HG02623 (cell line): ENCODE data around the gene PTH1R.

ENCODE experiments used
- ATAC-seq: cut with Tn5 transposase; IDR thresholded peaks from one replicate; pipeline ENCODE4 v1.9.1; 2021; ENCODE audit warnings: moderate library complexity; ENCODE audit not compliant: unreplicated experiment

The PTH1R gene

DNA sequence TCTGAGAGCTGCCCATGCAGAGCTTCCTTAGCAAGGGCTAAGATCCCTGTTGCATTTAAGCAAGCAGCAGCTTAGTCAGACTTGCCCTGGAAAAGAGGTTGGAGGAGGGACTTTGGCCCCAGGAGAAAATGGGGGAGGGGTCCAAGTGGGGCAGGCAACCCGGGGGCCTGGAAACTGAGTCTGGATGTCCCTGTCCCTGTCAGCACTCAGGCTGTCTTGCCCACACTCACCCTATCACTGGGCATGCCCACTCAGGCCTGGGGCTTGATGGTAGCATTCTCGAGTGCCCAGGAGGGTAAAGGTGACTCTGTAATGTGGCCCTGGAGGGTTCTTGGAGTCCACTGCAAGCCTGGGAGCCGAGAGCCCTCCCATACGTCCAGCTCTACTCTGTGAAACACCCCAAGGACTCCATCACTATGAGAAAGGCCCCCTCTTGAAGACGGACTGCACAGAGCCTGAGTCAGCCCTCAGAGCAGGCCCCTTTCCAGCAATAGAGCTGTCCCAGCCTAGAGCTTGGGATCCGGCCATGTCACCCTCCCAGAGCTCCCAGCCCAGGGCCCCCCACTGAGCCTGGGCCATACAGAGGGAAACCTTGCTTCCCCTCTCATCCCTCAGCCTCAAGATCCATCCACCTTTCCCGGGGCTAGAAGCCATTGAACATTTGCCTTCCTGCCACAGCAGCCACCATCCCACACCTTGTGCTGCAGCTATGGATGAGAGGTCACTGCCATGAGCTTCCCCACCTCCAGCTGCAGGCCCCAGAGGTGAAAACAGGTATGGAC, 27.6 kb upstream of the PTH1R start:
- no peak for ATAC-seq

DNA sequence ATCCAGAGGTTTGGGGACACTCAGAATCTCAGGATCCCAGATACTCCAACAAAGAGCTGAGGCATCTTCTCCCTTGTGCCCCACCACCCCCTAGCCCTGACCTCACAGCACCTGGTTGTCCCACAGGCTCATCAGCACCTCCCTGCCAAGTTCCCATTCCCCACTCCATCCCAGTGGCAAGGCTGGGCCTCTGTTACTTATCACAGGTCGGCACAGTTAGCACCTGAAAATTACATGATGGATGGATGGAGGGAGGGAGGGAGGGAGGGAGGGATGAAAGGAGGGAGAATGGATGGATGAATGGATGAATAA, 27.1 kb upstream of the PTH1R start:
- no peak for ATAC-seq

DNA sequence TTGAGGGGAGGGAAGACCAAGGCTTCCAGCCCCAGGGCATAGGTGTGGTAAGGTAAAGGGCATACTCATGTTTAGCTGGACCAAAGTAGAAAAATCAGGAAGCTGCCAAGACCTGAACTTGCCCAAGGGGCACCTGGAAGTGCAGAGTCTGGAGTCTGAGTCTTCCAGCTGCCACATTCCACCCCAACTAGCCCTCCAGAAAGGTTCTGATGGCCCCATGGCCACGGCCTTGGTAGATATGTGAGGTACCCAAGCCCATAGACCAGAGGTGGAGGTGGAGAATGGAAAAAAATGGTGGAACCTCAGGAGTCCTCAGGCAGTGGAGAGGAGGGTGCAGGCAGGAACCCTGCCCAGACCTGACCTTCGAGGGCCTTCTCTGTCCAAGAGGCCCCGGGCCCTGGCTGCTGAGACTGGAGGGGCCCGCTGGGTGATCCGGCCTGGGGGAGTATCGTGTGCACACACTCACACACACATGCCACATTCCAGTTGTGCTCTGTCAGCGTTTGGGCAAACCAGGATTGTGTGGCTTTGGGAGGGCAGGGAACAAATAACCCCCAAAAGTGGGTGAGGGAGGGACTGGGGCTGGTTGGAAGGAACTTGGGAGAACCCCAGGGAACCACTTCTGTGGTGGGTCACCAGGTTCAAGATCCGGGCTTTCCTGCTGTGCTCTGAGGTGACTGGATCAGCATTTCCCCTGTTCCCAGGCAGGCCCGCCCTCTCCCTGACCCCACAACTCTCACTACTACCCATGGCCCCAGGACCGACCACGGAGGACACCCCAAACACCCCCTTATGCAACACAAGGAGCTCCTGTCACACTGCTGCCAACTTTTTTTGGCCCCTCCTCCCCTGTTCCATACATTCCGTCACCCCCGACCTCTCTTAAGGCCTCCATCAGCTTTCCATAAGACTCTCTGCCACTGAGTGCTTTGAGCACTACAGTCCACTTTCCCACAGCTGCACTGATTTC, 25.9 kb upstream of the PTH1R start:
- ATAC-seq: no peak

DNA sequence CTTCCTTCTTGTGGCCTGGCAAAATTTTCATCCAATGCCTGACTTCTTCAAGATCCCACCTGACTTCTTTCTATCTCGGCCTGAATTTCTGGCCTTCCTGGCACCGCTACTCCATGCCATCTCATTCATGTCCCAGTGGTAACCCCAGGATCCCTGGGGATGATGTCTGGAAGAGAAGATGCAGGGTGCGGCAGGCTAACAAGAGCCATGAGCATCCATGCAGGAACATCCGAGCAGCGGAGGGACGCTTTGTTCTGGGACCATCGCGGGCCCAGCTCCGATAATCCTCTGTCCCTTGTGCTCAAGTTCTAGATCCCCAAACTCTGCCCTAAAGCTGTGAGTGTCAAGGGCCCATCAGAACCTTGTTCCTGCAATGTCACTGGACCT, 25.2 kb upstream of the PTH1R start:
- no peak for ATAC-seq

DNA sequence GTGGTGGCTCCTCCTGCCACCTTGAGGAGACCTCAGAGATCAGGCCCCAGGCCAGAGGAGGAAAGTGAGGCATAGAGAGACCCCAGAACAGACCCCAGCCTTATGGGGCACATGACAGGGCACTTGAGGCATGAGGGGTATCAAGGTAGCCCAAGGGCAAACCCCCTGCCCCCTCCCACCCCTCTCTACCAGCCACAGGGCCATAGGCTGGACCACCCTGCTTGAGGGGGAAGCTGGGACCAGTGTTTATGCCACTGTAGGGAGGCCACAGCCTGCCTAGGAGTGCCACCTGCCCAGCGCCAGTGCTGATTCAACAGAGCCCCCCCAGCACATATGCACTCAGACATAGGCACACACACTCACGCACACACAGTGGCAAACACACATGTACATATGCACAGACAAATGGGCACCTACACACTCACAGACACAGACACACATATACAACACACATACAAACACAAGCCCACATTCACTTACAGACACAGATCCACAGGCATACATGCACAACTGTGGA, 24.6 kb upstream of the PTH1R start:
- ATAC-seq: no peak

DNA sequence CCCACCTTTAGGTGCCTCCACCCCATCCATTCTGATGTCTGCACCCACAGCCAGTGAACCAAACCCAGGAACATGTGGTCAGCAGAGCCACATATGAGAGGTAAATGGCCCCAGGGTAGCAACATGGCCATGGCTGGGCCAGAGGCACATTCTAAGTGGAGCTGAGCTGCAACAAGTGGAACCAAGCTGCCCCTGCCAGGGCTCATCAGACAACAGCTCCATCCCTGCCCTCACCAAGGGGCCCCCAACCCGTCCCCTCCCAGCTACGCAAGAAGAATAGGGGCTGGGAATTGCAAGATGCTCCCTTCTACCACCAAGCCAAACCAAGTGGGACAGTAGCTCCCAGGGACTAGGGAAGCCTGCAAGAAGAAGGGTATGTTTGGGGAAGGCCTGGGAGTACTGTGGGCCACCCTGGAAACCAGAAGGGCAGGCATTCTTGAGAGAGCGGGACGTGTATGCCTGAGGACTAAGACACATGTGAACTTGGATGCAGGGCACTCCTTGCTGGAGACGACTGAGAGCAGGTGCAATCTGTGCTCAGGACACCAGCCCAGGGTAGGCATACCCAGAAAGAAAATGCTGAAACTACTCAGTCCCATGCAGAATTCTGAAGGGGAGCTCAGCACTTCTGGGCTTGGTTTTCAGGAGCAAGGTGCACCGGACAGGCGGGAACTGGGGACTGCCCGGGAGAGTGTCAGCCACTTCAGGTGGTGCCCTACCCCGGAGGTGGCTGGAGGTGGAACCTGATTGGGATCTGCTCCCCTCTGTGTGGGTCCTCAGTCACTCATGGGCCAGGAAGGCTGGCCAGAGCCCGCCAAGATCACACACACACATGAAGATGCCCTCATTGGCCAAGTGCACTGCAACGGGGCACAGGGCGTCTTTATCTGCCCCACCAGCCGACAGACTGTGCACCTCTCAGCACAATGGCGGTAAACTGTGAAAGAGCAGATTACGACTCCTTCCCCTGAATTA, 23.8 kb upstream of the PTH1R start:
- no peak for ATAC-seq

DNA sequence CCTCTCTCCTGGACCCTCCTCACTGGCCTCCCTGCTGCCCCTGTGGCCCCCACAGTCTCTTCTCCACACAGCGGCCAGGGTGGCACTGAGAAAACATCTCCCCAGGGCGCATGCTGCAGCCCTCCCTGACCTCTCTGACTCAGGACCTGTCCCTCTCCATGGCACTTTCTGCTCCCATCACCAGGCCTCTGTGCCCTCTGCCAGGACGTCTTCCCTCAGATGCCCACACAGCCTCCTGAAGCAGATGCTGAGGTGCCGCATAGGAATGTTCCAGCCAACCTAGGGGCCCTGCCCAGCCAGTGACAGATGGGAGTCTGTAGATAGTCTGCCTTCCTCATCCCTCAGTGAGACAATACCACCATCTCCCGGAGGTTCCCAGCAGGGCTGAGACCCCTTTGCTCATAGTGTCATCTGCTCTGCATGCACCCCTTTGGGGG, 22.9 kb upstream of the PTH1R start:
- no peak for ATAC-seq

DNA sequence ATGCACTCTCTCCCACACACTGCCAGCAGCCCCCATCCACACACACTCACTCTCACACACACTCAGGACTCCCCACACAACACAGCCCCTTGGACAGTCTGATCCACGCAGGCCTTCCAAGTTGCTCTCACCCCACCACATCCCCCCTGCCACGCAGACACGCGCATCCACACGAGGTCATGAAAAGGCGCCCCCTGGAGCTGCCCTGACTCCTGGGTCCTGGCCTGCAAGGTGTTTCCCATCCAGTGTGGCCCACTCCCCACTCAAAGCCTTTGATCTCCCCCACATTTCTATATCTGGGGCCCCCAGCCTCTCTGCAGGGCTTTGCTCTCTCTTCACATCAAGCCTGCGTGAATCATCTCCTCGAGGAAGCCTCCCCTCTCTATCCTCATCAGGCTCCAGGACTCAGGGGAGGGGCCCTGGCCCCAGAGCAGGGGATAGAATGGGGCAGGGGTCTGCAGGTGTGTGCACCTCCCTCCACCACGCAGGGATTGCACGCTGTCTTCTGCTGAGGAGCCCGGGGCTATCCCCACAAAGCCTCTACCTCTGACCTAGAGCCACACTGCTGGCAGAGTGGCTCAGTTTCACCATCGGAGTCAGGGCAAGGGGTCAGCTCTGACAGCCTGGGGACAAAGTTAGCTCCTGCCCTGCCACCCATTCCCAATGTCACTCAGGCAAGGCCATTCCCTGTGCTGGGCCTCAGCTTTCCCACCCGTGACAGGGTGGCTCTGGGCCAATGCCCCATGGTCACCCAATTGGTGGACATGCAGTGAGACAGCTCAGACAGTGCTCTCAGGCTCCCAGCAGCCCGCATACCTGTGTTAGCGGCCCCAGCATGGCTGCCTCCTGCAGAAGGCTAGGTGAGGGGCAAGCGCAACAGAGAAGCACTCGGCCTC, 20.7 kb upstream of the PTH1R start:
- no peak for ATAC-seq

DNA sequence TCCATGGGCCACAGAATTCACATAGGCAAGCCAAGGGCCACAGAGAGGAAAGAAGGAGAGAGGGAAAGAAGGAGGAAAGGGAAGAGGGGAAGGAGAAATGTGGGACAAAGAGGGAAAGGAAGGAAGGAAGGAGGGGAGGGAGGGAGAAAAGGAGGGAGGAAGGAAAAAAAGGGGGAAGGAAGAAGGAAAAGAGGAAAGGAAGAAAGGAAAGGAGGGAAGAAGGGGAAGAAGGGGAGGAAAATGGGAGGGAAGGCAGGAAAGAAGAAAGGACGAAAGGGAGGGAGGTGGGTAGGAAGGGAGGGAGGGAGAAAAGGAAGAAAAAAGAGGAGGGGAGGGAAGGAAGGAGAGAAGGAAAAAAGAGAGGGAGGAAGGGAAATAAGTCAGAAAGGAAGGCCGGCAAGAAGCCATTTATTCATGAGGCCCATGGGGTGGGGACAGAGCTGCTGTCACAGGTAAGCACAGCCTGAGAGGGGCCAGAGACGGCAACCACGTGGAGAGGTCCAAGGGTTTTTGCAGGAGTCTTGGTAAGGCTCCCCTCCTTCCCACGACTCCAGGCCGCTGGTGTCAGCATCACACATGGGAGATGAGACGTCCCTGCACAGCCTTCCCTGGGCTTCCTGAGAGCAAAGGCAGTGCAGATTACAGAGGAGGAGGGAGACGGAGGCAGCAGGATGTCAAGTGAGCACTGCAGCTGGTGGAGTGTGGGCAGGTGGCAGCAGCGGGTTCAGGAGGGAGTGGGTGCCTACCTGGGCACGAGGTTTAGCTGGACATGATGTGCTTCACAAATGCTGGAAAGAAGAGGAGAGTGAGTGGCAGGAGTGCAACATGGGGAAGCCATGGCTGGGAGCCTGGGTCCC, 19.8 kb upstream of the PTH1R start:
- no peak for ATAC-seq

DNA sequence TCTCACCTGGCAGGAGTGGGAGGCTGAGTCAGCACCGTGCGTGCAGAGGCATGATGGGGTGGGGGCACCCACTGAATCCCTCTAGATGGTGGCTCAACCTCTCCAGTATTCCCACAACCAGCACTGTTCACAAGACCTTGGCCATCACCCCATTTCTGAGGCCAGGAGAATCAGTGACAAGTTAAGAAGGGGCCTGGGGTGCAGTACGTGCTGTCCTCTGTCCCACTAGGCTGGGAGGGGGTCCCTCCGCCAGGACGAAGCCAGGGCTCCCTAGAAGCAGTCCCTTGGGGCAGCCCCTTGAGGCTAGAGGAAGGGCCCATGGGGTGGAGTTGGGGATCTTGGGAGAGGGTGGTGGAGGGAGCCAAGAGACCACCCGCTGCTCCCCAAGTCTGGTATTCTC, 19.1 kb upstream of the PTH1R start:
- no peak for ATAC-seq

DNA sequence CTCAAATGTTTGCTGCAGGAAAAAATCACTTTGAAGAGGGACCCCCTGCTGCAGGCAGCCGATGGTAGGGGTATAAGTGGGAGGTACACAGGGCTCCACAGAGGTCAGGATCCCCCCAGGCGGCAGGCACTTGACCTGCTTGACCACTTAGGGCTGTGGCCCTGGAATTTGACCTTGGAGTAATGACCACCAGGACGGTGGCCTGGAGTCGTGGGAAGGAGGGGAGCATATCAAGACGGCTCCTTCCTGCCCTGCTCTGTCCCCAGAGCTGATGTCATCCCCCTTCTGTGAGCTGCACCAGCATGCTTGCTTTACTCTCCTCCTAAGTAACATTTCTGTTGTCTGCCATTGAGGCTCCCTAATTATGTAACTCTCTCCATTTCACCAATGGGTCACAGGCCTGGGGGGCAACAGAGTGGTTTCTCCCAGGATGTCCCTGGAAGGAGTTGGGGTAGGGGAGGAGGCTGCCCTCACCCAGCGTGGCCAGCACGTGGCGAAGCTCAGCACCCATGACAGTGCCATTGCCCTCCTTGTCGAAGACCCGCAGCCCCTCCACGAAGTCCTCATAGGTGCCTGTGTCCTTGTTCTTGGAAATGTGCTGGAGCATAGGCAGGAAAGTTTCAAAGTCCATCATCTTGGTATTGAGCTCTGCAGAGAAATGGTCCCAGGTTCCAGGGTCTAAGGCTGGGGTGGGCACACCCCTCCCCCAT, 18.4 kb upstream of the PTH1R start:
- no peak for ATAC-seq

DNA sequence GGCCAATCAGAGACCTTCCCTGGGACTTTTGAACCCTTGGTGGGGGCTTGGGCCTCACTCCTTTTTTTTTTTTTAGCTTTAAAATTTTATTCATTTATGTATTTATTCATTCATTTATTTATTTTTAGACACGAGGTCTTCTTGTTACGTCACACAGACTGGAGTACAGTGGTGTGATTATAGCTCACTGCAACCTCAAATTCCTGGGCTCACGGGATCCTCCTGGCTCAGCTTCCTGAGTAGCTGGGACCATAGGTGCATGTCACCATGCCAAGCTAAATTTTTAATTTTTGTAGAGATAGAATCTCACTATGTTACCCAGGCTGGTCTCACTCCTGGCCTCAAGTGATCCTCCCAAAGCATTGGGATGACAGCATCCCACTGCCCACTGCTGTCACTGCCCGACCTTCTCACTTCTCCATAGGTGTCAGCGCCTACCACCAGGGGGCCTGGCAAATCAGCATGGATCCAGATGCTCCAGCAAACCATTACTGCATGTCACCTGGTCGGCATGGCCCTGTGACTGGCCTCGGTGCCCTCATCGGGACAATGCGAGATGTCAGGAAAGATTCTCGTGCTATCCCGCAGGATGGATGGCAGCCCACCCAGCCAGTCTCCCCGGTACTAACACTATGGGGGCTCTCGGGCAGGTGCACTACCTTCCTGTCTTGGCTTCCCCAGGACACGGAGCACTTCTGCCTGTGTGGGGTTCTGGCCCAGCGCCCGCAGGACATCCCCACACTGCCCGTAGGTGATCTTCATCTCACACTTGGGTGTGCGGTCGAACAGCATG, 17.3 kb upstream of the PTH1R start:
- ATAC-seq: no peak

DNA sequence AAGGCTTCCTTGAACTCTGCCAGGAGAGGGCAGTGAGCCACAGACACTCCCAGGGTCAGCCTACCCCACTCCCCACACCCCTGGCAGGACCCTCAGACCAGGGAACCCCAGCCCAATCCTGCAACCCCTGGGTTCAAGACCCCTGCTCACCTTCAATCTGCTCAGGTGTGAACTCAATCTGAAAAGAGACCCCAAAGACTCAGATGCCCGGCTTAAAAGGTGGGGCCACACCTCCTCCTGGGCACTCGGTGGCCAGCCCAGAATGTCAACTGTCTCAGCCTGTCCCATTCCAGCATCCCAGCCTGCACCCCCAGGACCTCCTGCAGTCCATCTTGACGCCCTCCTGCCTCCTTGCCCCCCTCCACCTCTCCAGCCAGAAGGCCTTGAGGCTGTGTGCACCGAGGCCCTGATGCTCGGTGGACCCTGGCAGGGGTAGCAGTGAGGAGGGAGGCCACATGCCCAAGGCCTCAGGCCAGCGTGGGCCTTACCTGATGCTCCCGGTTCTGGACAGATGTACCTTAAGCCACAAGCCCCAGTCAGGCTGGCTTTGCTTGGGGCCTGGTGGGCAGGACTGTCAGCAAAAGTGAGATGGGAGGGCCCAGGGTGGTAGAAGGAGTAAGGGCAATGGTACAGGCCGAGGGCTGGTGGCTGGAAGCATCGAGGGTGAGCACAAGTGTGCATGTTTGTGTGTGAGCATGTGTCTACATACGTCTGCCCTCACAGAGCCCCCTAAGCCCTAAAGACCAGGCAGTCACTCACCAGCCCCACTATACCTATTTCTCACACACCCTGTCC, 16.5 kb upstream of the PTH1R start:
- ATAC-seq: no peak

DNA sequence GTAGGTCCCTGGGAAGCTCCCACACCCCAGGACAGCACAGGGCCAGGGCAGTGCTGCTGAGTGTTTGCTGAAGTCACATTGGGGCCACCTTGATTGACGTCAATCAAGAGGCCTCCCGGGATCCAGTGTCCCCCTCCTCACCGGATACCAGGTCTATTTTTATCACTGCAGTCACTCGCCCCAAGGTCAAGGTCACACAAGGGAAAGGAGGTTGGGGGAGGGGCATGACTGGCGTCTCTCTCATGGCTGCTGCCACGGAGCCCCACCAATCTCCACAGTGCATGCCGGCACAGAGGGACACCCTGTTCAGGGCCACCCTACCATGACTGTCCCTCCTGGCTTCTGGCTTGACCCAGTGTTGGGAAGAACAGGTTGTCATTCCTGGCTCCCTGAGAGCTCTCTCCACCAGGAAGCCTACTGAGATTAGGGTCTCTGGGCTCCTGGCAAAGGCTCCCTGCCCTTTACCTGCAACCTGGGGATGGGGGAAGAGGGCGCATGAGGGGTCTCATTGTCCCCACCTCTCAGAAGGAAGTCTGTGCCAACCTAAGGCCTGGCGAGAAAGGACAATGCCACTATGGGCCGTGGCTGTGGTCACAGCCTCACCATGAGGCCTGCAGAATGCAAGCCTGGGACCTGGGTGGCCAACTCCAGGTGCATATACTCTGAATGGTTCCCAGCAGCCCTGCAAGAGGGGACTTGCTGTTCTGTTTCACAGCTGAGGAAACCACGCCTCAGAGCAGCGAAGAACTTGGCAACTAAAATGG, 15.7 kb upstream of the PTH1R start:
- ATAC-seq: no peak

DNA sequence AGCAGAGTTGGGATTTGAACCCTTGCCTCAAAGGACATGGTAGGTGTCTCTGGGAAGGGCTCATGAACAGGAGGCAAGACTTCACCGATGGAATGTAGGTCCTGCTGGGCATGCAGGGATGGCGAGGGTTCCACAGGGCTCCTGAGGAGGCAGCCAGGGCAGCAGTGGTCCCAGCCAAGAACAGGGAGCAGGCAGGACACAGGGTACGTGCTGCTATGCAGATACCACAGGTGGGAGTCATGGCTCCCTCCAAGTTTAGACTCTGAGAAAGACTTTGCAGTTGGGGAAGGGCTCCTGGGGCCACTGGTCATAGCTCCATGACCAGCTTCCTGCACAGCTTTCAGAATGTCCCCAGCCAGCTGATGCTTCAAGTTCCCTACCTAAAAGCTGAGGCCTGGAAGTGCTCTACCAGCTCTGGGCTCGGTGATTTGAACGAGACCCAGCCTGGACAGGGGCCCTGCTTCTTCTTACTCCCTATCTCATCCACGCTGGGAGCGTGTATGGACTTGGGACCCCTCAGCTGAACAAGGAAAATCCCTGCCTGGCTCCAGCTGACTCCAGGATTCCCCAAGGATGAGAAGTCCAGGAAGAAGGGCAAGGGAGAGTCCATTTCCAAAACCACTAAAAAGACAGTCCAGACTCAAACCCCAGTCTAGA, 15.0 kb upstream of the PTH1R start:
- ATAC-seq: no peak
